Activated gamma-delta T cell treated with Interleukin-2 at 50 U/mL for 16 hours (primary cell): ENCODE measurements around the gene OOSP2.
"Not testable (repeated sequence)": the region's sequence is repeated elsewhere in the genome, so short reads cannot be mapped to it uniquely, and the experiment has no call there.

Experiments
- DNase-seq: peaks from one replicate; pipeline ENCODE4 v3.0.0-alpha.2; 2020

OOSP2 gene

GRCh38 chr11:60040109-60040508 lies at the start of gene OOSP2:
Gene OOSP2 (plus strand): TSS chr11:60040409. CDS start chr11:60040460, 51 bp downstream.
- no peak for DNase-seq

- DNase-seq, result no peak
Measured at GRCh38 chr11:59990421-59990820, 49.8 kb upstream of the OOSP2 start.

GRCh38 chr11:59992425-59992824 lies 47.8 kb upstream of the OOSP2 start:
- DNase-seq, result no peak

GRCh38 chr11:59997800-59998199 lies 42.4 kb upstream of the OOSP2 start:
- DNase-seq, result no peak

- no peak for DNase-seq
Measured at GRCh38 chr11:59999691-60000090, 40.5 kb upstream of the OOSP2 start.

GRCh38 chr11:60003729-60004128 lies 36.5 kb upstream of the OOSP2 start:
- DNase-seq, result no peak

GRCh38 chr11:60005360-60005759 lies 34.8 kb upstream of the OOSP2 start:
- no peak for DNase-seq

GRCh38 chr11:60016881-60017280 lies 23.3 kb upstream of the OOSP2 start, which contains the start of gene OOSP4B:
Gene OOSP4B (plus strand): TSS chr11:60017181.
- DNase-seq, result no peak

- no peak for DNase-seq
Measured at GRCh38 chr11:60018058-60018457, 22.2 kb upstream of the OOSP2 start.

GRCh38 chr11:60020376-60020775 lies 19.8 kb upstream of the OOSP2 start:
- DNase-seq, result not testable (repeated sequence)

- no peak for DNase-seq
Measured at GRCh38 chr11:60029015-60029632, 11.1 kb upstream of the OOSP2 start.

GRCh38 chr11:60050422-60050821 lies 10.2 kb downstream of the OOSP2 start:
- DNase-seq, result not testable (repeated sequence)

GRCh38 chr11:60050839-60051238 lies 10.6 kb downstream of the OOSP2 start:
- DNase-seq, result not testable (repeated sequence)

GRCh38 chr11:60056349-60056969 lies 16.2 kb downstream of the OOSP2 start, which contains the start of gene MS4A3:
Gene MS4A3 (plus strand): TSS chr11:60056665. CDS start chr11:60061161, 4,496 bp downstream.
- DNase-seq, result no peak

GRCh38 chr11:60059052-60059451 lies 18.8 kb downstream of the OOSP2 start:
- DNase-seq, result no peak

- no peak for DNase-seq
Measured at GRCh38 chr11:60059521-60060240, 19.5 kb downstream of the OOSP2 start.

- DNase-seq, result no peak
Measured at GRCh38 chr11:60064111-60064510, 23.9 kb downstream of the OOSP2 start.

GRCh38 chr11:60065801-60066200 lies 25.6 kb downstream of the OOSP2 start:
- no peak for DNase-seq

- no peak for DNase-seq
Measured at GRCh38 chr11:60069450-60069849, 29.2 kb downstream of the OOSP2 start.

GRCh38 chr11:60071644-60072043 lies 31.4 kb downstream of the OOSP2 start:
- not testable (repeated sequence) for DNase-seq

- DNase-seq, result no peak
Measured at GRCh38 chr11:60077216-60077817, 37.1 kb downstream of the OOSP2 start.

GRCh38 chr11:60077981-60078380 lies 37.8 kb downstream of the OOSP2 start:
- no peak for DNase-seq

GRCh38 chr11:60078745-60079144 lies 38.5 kb downstream of the OOSP2 start:
- no peak for DNase-seq

GRCh38 chr11:60080535-60080934 lies 40.3 kb downstream of the OOSP2 start:
- DNase-seq, result no peak
